Spleen (tissue), 11 donors: ENCODE measurements around the gene GET3. TPM values are rescaled to one million over a fixed set of nuclear protein-coding genes. Genes with fewer than 3 reads are reported as not detected.
"Not testable (repeated sequence)": the region's sequence is repeated elsewhere in the genome, so short reads cannot be mapped to it uniquely, and the experiment has no call there.

Experiments used
- DNase-seq: peaks from one replicate; pipeline ENCODE4 v3.0.0-alpha.2; 2020
- H3K27ac ChIP-seq, 8 donors: fragments of 200-600 bp; sonication (generic) in 7 of 8; 1 replicate in 4 of 8; 2 replicates in 4 of 8; pipeline versions ENCODE4 v1.5.0 to v1.8.0; 2016 to 2021; ENCODE audit warnings: inconsistent platforms in 4 of 8, mild to moderate bottlenecking in 4 of 8, moderate library complexity in 1 of 8
- H3K27me3 ChIP-seq, 7 donors: fragments of 200-600 bp; sonication (generic) in 6 of 7; replicated peaks in 1 of 7; 1 replicate in 4 of 7; 2 replicates in 3 of 7; pipeline versions ENCODE4 v1.5.0 to v1.8.0; 2016 to 2021; ENCODE audit warnings: inconsistent platforms in 3 of 7, mild to moderate bottlenecking in 1 of 7
- H3K36me3 ChIP-seq, 6 donors: fragments of 200-600 bp; sonication (generic) in 5 of 6; 1 replicate in 4 of 6; 2 replicates in 2 of 6; pipeline versions ENCODE4 v1.5.0 to v1.8.0; 2016 to 2021; ENCODE audit warnings: inconsistent platforms in 2 of 6
- H3K4me1 ChIP-seq, 6 donors: fragments of 200-600 bp; sonication (generic) in 5 of 6; 1 replicate in 3 of 6; 2 replicates in 3 of 6; pipeline versions ENCODE4 v1.5.0 to v1.8.0; 2016 to 2021; ENCODE audit warnings: inconsistent platforms in 3 of 6
- H3K4me3 ChIP-seq, 8 donors: fragments of 200-600 bp; sonication (generic) in 7 of 8; 1 replicate in 4 of 8; 2 replicates in 4 of 8; pipeline versions ENCODE4 v1.5.0 to v1.8.0; 2016 to 2021; ENCODE audit warnings: inconsistent platforms in 4 of 8, mild to moderate bottlenecking in 4 of 8, moderate library complexity in 2 of 8
- H3K9me3 ChIP-seq, 8 donors: fragments of 200-600 bp; sonication (generic) in 7 of 8; 1 replicate in 4 of 8; 2 replicates in 4 of 8; pipeline versions ENCODE4 v1.5.0 to v1.8.0; 2016 to 2021; ENCODE audit warnings: inconsistent platforms in 4 of 8
- POLR2A ChIP-seq, 3 donors: fragments of 450-650 bp; IDR thresholded peaks; one replicate each; pipeline ENCODE4 v1.5.1; 2017; ENCODE audit warnings: antibody characterized with exemption in 3 of 3, mild to moderate bottlenecking in 1 of 3
- POLR2AphosphoS5 ChIP-seq, 3 donors: sonication (generic); formaldehyde crosslinking; IDR thresholded peaks; one replicate each; pipeline ENCODE4 v1.5.1; 2017; ENCODE audit warnings: antibody characterized with exemption in 3 of 3
- WGBS, 5 donors: extraction: QIAGEN DNeasy Blood & Tissue Kit in 3 of 5; methylation state at CpG; one replicate each; pipeline versions ENCODE4 v1.1.5 to v1.1.7; 2013 to 2018; 5-methylcytosine and 5-hydroxymethylcytosine counted together
- intact Hi-C: fragments of 100-400 bp; cut with DNase I; formaldehyde crosslinking; loops from one replicate; pipeline ENCODE4 v1.15.0; 2023; ENCODE audit warnings: low total_unique reads
- polyA plus RNA-seq, 3 donors: library from polyadenylated mRNA; stranded (reverse); fragments of 200-250 nt; gene quantifications; one replicate each; pipeline ENCODE4 v1.2.1, GENCODE V29; 2013
- total RNA-seq, 7 donors: library from RNA; depleted of rRNA in 3 of 7; stranded (reverse); fragments of >200 nt in 3 of 7; fragmentation: NEBNext Ultra II Directional in 4 of 7; extraction: Animal tissue kit (Norgen Biotek cat#: 25700) in 4 of 7; gene quantifications; one replicate each; pipeline versions ENCODE4 v1.1.0 to v1.2.1, GENCODE V29; 2016 to 2021
- TF ChIP-seq, protein P1 (sequence below), 11 experiments: fragments of 200-600 bp in 7 of 11; fragments of 450-650 bp in 4 of 11; sonication (generic) in 4 of 11; IDR thresholded peaks in 8 of 11; conservative IDR thresholded peaks in 3 of 11; 1 replicate in 7 of 11; 2 replicates in 4 of 11; pipeline versions ENCODE4 v1.4.0 to v1.8.0; 2016 to 2021; ENCODE audit warnings: antibody characterized with exemption in 11 of 11, inconsistent platforms in 4 of 11, mild to moderate bottlenecking in 1 of 11
- donor health status: healthy with polysubstance abuse.
- donor health status: DM: no; HTN: no; CAD: no; lungs with moderate emphysema.
- donor health status: DM: no; HTN: no; CAD: no.
- donor health status: Bipolar disorder and iron deficiency.
- donor health status: healthy.
- donor health status: DM: no; HTN: no; CAD: no.
- donor health status: DM: yes; HTN: yes; CAD: no.

The GET3 gene
- total and polyA plus RNA-seq, 10 donors: 32.7 to 68.0 (median 41.2) TPM

DNA sequence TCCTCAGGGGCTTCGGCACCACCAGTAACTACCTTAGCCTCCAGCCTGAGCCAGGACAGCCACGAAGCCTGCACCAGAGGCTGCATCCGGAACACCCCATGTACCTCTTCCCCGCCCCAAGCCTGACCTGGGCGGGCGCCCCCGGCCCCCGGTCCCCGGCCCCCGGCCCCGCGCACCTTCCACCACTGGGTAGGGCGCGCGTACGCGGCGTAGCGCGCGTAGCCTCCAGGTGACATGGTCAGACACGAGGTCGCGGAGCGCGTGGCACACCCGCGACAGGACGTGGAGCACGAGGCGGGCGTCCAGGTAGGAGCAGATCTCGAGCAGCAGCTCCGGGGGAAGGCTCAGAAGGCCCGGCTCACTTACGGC, 41.3 kb upstream of the GET3 start:
- TF ChIP-seq, protein P1, sequence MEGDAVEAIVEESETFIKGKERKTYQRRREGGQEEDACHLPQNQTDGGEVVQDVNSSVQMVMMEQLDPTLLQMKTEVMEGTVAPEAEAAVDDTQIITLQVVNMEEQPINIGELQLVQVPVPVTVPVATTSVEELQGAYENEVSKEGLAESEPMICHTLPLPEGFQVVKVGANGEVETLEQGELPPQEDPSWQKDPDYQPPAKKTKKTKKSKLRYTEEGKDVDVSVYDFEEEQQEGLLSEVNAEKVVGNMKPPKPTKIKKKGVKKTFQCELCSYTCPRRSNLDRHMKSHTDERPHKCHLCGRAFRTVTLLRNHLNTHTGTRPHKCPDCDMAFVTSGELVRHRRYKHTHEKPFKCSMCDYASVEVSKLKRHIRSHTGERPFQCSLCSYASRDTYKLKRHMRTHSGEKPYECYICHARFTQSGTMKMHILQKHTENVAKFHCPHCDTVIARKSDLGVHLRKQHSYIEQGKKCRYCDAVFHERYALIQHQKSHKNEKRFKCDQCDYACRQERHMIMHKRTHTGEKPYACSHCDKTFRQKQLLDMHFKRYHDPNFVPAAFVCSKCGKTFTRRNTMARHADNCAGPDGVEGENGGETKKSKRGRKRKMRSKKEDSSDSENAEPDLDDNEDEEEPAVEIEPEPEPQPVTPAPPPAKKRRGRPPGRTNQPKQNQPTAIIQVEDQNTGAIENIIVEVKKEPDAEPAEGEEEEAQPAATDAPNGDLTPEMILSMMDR (IDR thresholded peaks at IDR 0.05 in 8 of 11, conservative IDR thresholded peaks at IDR 0.05 in 3 of 11): no peak
- TF ChIP-seq POLR2AphosphoS5 (IDR thresholded peaks at IDR 0.05) (no peak), POLR2A (IDR thresholded peaks at IDR 0.05) (no peak)
- peak overlapping the region in 6 of 8 donors; percentile 92 to 97 (median 95) for H3K27ac ChIP-seq
- intact Hi-C loops: no loop called here
- H3K4me1 ChIP-seq: peaks cover 8 to 38% (median 22%) of the 10 kb centered on the region in 6 donors
- H3K27me3 ChIP-seq: no peaks in the 10 kb centered on the region
- no peaks in the 10 kb centered on the region for H3K9me3 ChIP-seq
- no peak for DNase-seq
- peaks cover 0 to 25% (median 8%) of the 10 kb centered on the region in 6 donors for H3K36me3 ChIP-seq
- peak overlapping the region; percentile 87 to 100 (median 97) for H3K4me3 ChIP-seq
- 0 to 38% (median 5%) methylated on average over 2 to 36 of the region's 36 CpGs for WGBS, 5 donors

DNA sequence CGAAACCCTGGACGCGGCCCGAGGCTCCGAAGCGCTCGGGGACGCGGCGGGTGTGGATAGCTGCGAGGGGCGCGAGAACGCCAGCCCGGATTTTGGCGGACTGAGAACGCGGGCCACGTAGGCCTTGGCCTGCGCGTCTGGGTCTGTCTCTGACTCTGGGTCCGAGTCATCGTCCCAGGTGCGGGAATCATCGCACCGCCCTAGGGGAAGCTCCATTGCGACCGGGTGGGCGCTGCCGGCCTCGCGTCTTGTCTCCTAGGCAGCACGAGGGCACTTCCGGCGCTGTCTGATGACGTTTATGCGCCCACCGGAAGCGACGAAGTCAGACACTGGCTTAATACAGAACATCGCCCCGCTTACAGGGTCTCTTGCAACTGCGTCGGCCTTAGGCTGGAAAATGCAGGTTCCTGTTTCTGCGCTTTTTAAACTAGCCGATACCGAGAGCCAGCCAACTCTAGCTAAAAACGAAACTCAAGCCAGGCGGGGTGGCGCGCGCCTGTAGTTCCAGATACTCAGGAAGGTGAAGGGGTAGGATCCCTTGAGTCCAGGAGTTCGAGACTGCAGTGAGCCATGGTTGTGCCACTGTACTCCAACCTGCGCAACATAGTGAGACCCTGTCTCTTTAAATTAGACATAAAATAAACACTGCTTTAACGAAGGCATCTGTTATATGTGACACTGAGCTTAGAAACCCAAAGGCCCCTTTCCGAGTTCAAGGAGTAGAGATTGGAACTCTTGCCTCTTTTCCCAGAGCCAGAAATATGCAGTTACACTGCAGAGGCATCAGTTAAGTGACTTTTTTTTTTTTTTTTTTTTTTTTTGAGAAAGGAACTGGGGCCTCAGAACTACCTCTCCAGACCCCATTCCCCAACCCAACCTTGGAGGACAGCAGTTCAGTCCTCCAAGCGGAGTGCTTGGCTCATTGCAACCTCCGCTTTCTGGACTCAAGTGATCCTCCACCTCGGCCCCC, 40.6 kb upstream of the GET3 start, which contains the start of gene FBXW9:
FBXW9 (minus strand) TSS at position 266 of the 970 bp plus-strand sequence; CDS start at position 216, 50 bp downstream.
- Histone ChIP-seq H3K27ac (peak within 1 kb of the TSS; percentile 88 to 97 (median 95)), H3K36me3 (peaks cover 0 to 32% (median 15%) of the 10 kb centered on the region in 6 donors), H3K4me3 (peak within 1 kb of the TSS; percentile 87 to 100 (median 97)), H3K27me3 (no peaks in the 10 kb centered on the region), H3K4me1 (peaks cover 8 to 38% (median 22%) of the 10 kb centered on the region in 6 donors), H3K9me3 (no peaks in the 10 kb centered on the region)
- intact Hi-C loops: no loop called here
- peak; percentile 97 for DNase-seq
- TF ChIP-seq POLR2AphosphoS5 (IDR thresholded peaks at IDR 0.05) (peak; percentile 93 to 98 (median 94)), POLR2A (IDR thresholded peaks at IDR 0.05) (peak in 2 of 3 donors; percentile 2 to 69)
- TF ChIP-seq, protein P1 (IDR thresholded peaks at IDR 0.05 in 8 of 11, conservative IDR thresholded peaks at IDR 0.05 in 3 of 11): peak in 1 of 11 experiments; percentile 7
- 6 to 17% (median 6%) methylated on average over 24 to 59 of the region's 59 CpGs for WGBS, 5 donors

DNA sequence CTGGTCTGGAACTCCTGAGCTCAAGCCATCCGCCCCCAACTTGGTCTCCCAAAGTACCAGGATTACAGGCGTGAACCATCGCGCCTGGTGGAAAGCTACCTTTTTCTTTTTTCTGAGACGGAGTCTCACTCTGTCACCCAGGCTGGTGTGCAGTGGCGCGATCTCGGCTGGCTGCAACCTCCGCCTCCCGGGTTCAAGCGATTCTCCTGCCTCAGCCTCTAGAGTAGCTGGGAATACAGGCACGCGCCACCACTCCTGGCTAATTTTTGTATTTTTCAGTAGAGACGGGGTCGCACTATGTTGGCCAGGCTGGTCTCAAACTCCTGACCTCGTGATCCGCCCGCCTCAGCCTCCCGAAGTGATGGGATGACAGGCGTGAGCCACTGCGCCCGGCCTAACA, 39.9 kb upstream of the GET3 start:
- H3K36me3 ChIP-seq: peaks cover 0 to 40% (median 23%) of the 10 kb centered on the region in 6 donors
- DNase-seq, intact Hi-C loops, H3K27me3 ChIP-seq, H3K9me3 ChIP-seq: not testable (repeated sequence)
- H3K27ac ChIP-seq: peak overlapping the region in 5 of 8 donors; percentile 92 to 97 (median 95)
- H3K4me3 ChIP-seq: peak overlapping the region in 1 of 8 donors; percentile 100
- 95 to 98% (median 97%) methylated on average over 20 to 22 of the region's 22 CpGs for WGBS, 5 donors
- H3K4me1 ChIP-seq: peaks cover 8 to 38% (median 22%) of the 10 kb centered on the region in 6 donors

DNA sequence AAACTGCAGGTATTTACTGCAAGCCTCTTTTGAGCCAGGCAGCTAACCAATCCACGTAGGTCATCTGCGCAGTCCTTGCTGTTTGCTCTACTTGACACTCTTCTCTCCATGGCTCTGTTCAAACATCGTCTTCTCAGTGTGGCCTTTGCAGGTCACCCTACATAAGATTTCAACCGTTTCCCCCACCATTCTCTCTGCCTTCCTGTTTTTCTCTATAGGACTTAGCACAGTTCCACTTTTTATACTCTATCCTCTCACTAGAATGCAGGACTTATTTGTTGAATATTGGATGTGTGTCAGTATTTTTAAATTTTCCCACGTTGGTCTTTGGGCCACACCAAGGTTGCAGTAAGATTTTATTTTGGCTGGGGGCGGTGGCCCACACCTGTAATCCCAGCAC, 39.2 kb upstream of the GET3 start:
- Histone ChIP-seq H3K27me3 (no peaks in the 10 kb centered on the region), H3K4me3 (no peak overlapping the region), H3K27ac (no peak overlapping the region), H3K9me3 (no peaks in the 10 kb centered on the region), H3K36me3 (peaks cover 0 to 47% (median 30%) of the 10 kb centered on the region in 6 donors), H3K4me1 (peaks cover 8 to 38% (median 22%) of the 10 kb centered on the region in 6 donors)
- intact Hi-C loops: no loop called here
- 74 to 80% (median 78%) methylated on average over 6 of the region's 6 CpGs for WGBS, 5 donors
- DNase-seq: no peak
- TF ChIP-seq, protein P1 (IDR thresholded peaks at IDR 0.05 in 8 of 11, conservative IDR thresholded peaks at IDR 0.05 in 3 of 11): no peak
- no peak for TF ChIP-seq POLR2A (IDR thresholded peaks at IDR 0.05)
- TF ChIP-seq POLR2AphosphoS5 (IDR thresholded peaks at IDR 0.05): no peak
